ENCODE results near the gene GBE1. TPM values are rescaled to one million over a fixed set of nuclear protein-coding genes. Genes with fewer than 3 reads are reported as not detected.
A peak's percentile ranks its signal among the peaks of the same experiment; 100 is the strongest.

GBE1 gene
- polyA plus RNA-seq, 3 donors: 7.7 to 21.7 (median 19.1) TPM

- no peak for TF ChIP-seq CTCF (IDR thresholded peaks at IDR 0.05)
- no peak for DNase-seq
- intact Hi-C loops (cut with micrococcal nuclease): no loop called here
- Mint-ChIP-seq H3K9me3 (peaks cover 0 to 4% (median 2%) of the 10 kb centered on the region in 7 donors), H3K36me3 (peaks cover 4 to 8% of the 10 kb centered on the region in 2 donors), H3K27me3 (ENCODE audit: low read depth in 3 of 3) (peaks cover 0 to 2% (median 0%) of the 10 kb centered on the region in 3 donors), H3K4me1 (peaks cover 11% of the 10 kb centered on the region), H3K4me3 (no peak overlapping the region), H3K27ac (peak overlapping the region in 1 of 7 donors; percentile 19)
- Histone ChIP-seq H3K9ac (ENCODE audit: insufficient read depth, low read length, poor library complexity, severe bottlenecking) (no peak overlapping the region), H2AFZ (ENCODE audit: insufficient read depth, low read depth, low read length, poor library complexity, severe bottlenecking) (no peak overlapping the region), H3K79me2 (ENCODE audit: insufficient read depth, low read length) (no peaks in the 10 kb centered on the region), H3K4me3 (replicated peaks in 1 of 3; ENCODE audit: low read depth in 2 of 3, low read length in 3 of 3) (no peak overlapping the region), H3K27ac (ENCODE audit: low read depth in 1 of 2, low read length in 2 of 2) (no peak overlapping the region), H3K4me2 (replicated peaks; ENCODE audit: extremely low read depth, low read length, poor library complexity, severe bottlenecking) (no peak overlapping the region), H4K20me1 (ENCODE audit: insufficient read depth, low read length) (no peaks in the 10 kb centered on the region), H3K36me3 (replicated peaks in 1 of 2; ENCODE audit: control insufficient read depth in 1 of 2, insufficient read depth in 2 of 2, low read length in 2 of 2) (no peaks in the 10 kb centered on the region), H3K4me1 (ENCODE audit: control insufficient read depth in 1 of 2, insufficient read depth in 2 of 2, low read length in 2 of 2) (peaks cover 4% of the 10 kb centered on the region in 2 donors), H3K9me3 (replicated peaks in 1 of 2; ENCODE audit: control insufficient read depth in 1 of 2, insufficient read depth in 1 of 2, low read length in 2 of 2) (no peaks in the 10 kb centered on the region), H3K27me3 (ENCODE audit: control insufficient read depth in 2 of 2, insufficient read depth in 2 of 2, low read length in 2 of 2) (no peaks in the 10 kb centered on the region)
- 83% methylated on average over 1 of the region's 6 CpGs for WGBS (ENCODE audit: insufficient coverage)
Observed at GRCh38 chr3:81726735-81727134, 34.7 kb downstream of the GBE1 start.

- no peak overlapping the region for H3K4me3 ChIP-seq (replicated peaks in 1 of 3; ENCODE audit: low read depth in 2 of 3, low read length in 3 of 3)
- no peaks in the 10 kb centered on the region for H3K27me3 ChIP-seq (ENCODE audit: control insufficient read depth in 2 of 2, insufficient read depth in 2 of 2, low read length in 2 of 2)
- Mint-ChIP-seq H3K4me3 (no peak overlapping the region), H3K4me1 (peaks cover 6% of the 10 kb centered on the region), H3K27me3 (ENCODE audit: low read depth in 3 of 3) (peaks cover 0 to 2% (median 0%) of the 10 kb centered on the region in 3 donors), H3K36me3 (peaks cover 0 to 5% of the 10 kb centered on the region in 2 donors), H3K27ac (no peak overlapping the region), H3K9me3 (peaks cover 0 to 4% (median 0%) of the 10 kb centered on the region in 7 donors)
- H3K9ac ChIP-seq (ENCODE audit: insufficient read depth, low read length, poor library complexity, severe bottlenecking): no peak overlapping the region
- intact Hi-C loops (cut with micrococcal nuclease): no loop called here
- H3K27ac ChIP-seq (ENCODE audit: low read depth in 1 of 2, low read length in 2 of 2): no peak overlapping the region
- no peaks in the 10 kb centered on the region for H3K9me3 ChIP-seq (replicated peaks in 1 of 2; ENCODE audit: control insufficient read depth in 1 of 2, insufficient read depth in 1 of 2, low read length in 2 of 2)
- no CpG with 5 or more reads among the region's 2 CpGs for WGBS (ENCODE audit: insufficient coverage)
- no peaks in the 10 kb centered on the region for H3K36me3 ChIP-seq (replicated peaks in 1 of 2; ENCODE audit: control insufficient read depth in 1 of 2, insufficient read depth in 2 of 2, low read length in 2 of 2)
- no peaks in the 10 kb centered on the region for H3K4me1 ChIP-seq (ENCODE audit: control insufficient read depth in 1 of 2, insufficient read depth in 2 of 2, low read length in 2 of 2)
- no peaks in the 10 kb centered on the region for H3K79me2 ChIP-seq (ENCODE audit: insufficient read depth, low read length)
- no peak for TF ChIP-seq CTCF (IDR thresholded peaks at IDR 0.05)
- H2AFZ ChIP-seq (ENCODE audit: insufficient read depth, low read depth, low read length, poor library complexity, severe bottlenecking): no peak overlapping the region
- DNase-seq: no peak
- H3K4me2 ChIP-seq (replicated peaks; ENCODE audit: extremely low read depth, low read length, poor library complexity, severe bottlenecking): no peak overlapping the region
- H4K20me1 ChIP-seq (ENCODE audit: insufficient read depth, low read length): no peaks in the 10 kb centered on the region
Observed at GRCh38 chr3:81726132-81726531, 35.3 kb downstream of the GBE1 start.

Data from CD14-positive monocyte (primary cell).